ENCODE results near the gene CROCC2.
A peak's percentile ranks its signal among the peaks of the same experiment; 100 is the strongest.

CROCC2 gene

GRCh38 chr2:240946654-240947053, 40.5 kb downstream of the CROCC2 start:
- Histone ChIP-seq H3K27me3 (ENCODE audit: insufficient read depth, low read depth, severe bottlenecking) (no peaks in the 10 kb centered on the region), H3K4me3 (ENCODE audit: low read depth, low read length) (no peak overlapping the region), H3K36me3 (no peaks in the 10 kb centered on the region), H3K9me3 (ENCODE audit: severe bottlenecking) (no peaks in the 10 kb centered on the region), H3K27ac (no peak overlapping the region)
- DNase-seq = peak; percentile 3
- TF ChIP-seq CTCF (IDR thresholded peaks at IDR 0.05; ENCODE audit: low read depth, low read length) = no peak

- Histone ChIP-seq H3K27me3 (ENCODE audit: insufficient read depth, low read depth, severe bottlenecking) (no peaks in the 10 kb centered on the region), H3K9me3 (ENCODE audit: severe bottlenecking) (no peaks in the 10 kb centered on the region), H3K27ac (no peak overlapping the region), H3K36me3 (no peaks in the 10 kb centered on the region), H3K4me3 (ENCODE audit: low read depth, low read length) (no peak overlapping the region)
- no peak for TF ChIP-seq CTCF (IDR thresholded peaks at IDR 0.05; ENCODE audit: low read depth, low read length)
- DNase-seq = no peak
These were observed 41.0 kb downstream of the CROCC2 start for GRCh38 chr2:240947176-240947575.

GRCh38 chr2:240947607-240948006, 41.5 kb downstream of the CROCC2 start:
- H3K27me3 ChIP-seq (ENCODE audit: insufficient read depth, low read depth, severe bottlenecking) = no peaks in the 10 kb centered on the region
- DNase-seq = no peak
- H3K9me3 ChIP-seq (ENCODE audit: severe bottlenecking) = no peaks in the 10 kb centered on the region
- H3K4me3 ChIP-seq (ENCODE audit: low read depth, low read length) = no peak overlapping the region
- H3K27ac ChIP-seq = no peak overlapping the region
- TF ChIP-seq CTCF (IDR thresholded peaks at IDR 0.05; ENCODE audit: low read depth, low read length) = no peak
- H3K36me3 ChIP-seq = no peaks in the 10 kb centered on the region

- Histone ChIP-seq H3K27me3 (ENCODE audit: insufficient read depth, low read depth, severe bottlenecking) (no peaks in the 10 kb centered on the region), H3K36me3 (no peaks in the 10 kb centered on the region), H3K4me3 (ENCODE audit: low read depth, low read length) (no peak overlapping the region), H3K9me3 (ENCODE audit: severe bottlenecking) (no peaks in the 10 kb centered on the region), H3K27ac (no peak overlapping the region)
- DNase-seq = no peak
- TF ChIP-seq CTCF (IDR thresholded peaks at IDR 0.05; ENCODE audit: low read depth, low read length) = no peak
These were observed 42.0 kb downstream of the CROCC2 start for GRCh38 chr2:240948086-240948485.

GRCh38 chr2:240948905-240949790, 43.0 kb downstream of the CROCC2 start:
- Histone ChIP-seq H3K4me3 (ENCODE audit: low read depth, low read length) (no peak overlapping the region), H3K27me3 (ENCODE audit: insufficient read depth, low read depth, severe bottlenecking) (no peaks in the 10 kb centered on the region), H3K27ac (no peak overlapping the region), H3K9me3 (ENCODE audit: severe bottlenecking) (no peaks in the 10 kb centered on the region), H3K36me3 (no peaks in the 10 kb centered on the region)
- no peak for TF ChIP-seq CTCF (IDR thresholded peaks at IDR 0.05; ENCODE audit: low read depth, low read length)
- no peak for DNase-seq

Data from WERI-Rb-1 (cell line).